Measurements from ENCODE around the gene C19orf67.
"Not testable (repeated sequence)": the region's sequence is repeated elsewhere in the genome, so short reads cannot be mapped to it uniquely, and the experiment has no call there.

Gene C19orf67

DNA sequence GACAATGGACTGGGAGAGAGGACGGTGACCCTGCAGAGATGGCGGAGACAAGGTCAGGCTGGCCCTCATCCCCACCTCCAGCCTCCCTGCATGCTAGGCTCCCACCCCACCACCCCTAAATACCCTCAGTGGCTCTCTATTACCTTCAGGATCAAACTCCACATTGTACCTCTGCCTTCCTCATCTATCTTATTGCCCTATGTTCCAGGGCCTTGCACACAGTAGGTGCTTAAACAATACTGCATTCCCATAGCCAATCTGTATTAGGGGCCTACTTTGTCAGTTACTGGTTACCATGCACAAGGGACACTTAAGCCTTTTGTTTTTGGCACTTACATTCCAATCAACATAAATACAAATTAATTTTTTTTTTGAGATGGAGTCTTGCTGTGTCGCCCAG, 30.2 kb downstream of the C19orf67 start:
- no peak for DNase-seq

DNA sequence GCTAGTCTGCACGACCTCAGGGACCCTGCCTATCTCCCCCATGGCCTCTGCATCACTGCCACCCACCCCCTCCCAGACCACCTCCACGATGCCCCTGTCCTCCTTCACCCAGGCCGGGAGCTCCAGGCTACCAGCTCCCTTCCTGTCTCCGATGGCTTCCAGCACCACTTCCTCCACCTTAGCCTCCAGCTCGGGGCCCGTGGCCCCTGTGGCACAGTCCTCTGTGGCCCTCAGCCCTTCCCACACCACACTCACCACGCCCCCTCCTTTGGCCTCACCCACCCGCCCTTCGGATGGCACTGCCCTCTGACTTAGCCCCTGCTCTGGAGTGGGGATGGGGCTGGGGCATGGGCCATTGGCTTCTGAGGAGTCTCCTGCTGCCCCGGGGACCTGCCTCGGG, 30.9 kb downstream of the C19orf67 start:
- DNase-seq: no peak

DNA sequence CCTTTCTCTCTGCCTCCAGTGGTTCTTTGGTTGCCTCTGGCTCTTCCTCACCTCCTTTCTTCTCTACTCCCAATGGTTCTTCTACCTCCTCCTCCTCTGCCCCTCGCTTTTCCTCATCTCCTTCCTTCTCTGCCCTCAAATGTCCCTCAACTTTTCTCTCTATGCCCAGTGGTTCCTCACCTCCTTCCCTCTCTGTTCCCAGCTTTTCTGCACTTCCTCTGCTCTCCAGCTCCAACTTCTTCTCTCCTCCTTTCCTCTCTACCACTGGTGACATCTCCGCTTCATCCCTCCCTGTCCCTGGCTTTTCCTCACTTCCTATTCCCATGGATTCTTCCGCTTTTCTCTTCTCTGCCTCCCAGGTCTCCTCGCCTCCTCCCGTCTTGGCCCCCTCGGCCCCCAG, 31.5 kb downstream of the C19orf67 start:
- no peak for DNase-seq

DNA sequence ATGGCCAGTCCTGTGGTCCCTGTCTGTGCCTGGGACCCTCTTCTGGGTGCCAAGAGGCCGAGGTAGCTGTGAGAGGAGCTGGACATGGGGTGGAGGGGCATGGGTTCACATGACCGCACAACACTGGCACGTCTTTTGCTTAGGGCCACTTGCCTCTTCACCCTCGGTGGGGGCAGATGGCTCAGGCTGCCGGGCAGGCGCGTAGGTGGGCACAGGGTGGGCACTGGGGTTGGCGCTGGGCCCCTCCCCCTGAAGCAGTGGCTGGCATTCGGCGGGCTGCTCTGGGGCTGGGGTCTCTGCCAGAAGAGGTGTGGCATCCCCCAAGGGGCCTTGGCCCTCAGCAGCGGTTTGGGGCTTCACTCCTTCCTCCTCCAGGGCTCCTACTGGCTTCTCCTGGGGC, 32.1 kb downstream of the C19orf67 start:
- no peak for DNase-seq

DNA sequence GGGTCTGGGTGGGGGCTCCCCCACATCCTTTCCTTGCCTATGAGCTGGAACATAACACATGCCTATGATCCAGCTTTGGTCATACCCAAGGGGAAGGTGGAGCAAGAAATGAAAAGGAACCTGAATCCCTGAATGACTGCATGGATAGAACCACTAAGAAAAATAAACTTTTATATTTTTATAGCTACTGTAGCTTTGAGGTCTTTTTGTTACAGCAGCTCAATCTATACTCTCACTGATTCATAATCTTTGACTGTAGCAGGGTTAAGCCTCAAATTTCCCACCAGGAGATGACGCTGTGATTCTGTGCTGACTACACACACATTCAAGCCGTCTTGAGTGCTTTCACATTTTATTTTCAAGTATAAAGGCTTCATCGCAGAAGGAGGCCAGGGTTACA, 32.6 kb downstream of the C19orf67 start:
- DNase-seq: no peak

DNA sequence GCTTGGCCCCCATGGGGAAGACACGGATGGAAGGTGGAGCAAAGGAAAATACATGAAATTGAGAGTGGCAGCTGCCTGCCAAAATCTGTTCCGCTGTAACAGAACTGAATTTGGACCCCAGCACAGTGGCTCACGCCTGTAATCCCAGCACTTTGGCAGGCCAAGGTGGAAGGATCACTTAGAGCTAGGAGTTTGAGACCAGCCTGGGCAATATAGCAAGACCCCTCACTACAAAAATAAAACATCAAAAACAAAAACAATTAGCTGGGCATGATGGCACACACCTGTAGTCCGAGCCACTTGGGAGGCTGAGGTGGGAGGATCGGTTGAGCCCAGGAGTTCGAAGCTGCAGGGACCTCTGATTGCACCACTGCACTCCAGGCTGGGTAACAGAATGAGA, 33.1 kb downstream of the C19orf67 start:
- no peak for DNase-seq

DNA sequence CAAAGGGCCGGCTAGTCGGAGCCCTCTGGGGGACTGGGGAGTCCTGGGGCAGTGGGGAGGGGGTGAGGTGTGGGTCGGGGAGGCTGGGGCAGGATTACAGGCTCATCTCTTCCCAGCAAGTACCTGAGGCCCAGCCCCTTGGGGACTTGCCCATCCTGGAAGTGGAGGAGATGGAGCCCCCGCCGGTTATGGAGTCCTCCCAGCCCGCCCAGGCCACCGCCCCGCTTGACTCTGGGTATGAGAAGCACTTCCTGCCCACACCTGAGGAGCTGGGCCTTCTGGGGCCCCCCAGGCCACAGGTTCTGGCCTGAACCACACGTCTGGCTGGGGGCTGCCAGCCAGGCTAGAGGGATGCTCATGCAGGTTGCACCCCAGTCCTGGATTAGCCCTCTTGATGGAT, 33.6 kb downstream of the C19orf67 start:
- no peak for DNase-seq

DNA sequence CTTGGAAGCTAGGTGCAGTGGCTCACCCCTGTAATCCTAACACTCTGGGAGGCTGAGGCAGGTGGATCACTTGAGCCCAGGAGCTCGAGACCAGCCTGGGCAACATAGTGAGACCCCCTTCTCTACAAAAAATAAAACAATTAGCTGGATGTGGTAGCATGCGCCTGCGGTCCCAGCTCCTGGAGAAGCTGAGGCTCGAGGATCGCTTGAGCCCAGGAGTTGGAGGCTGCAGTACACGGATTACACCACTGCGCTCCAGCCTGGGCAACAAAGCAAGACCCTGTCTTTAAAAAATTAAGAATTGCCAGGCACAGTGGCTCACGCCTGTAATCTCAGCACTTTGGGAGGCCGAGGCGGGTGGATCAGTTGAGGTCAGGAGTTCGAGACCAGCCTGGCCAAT, 34.6 kb downstream of the C19orf67 start:
- not testable (repeated sequence) for DNase-seq

DNA sequence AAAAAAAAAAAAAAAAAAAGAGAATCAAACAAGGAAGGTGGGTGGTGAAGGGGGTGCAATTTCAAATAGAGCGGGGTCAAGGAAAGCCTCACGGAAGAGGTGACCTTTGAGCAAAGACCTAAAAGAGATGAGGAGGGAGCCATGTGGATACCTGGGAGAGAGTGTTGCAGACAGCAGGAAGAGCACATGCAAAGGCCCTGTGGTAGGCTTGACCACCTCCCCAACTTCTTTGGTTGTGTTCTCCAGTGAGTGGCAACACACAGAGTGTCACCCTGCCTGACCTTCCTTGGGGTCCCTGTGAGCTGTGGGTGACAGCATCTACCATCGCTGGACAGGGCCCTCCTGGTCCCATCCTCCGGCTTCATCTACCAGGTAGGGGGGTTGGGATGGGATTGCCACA, 35.1 kb downstream of the C19orf67 start:
- DNase-seq: no peak

DNA sequence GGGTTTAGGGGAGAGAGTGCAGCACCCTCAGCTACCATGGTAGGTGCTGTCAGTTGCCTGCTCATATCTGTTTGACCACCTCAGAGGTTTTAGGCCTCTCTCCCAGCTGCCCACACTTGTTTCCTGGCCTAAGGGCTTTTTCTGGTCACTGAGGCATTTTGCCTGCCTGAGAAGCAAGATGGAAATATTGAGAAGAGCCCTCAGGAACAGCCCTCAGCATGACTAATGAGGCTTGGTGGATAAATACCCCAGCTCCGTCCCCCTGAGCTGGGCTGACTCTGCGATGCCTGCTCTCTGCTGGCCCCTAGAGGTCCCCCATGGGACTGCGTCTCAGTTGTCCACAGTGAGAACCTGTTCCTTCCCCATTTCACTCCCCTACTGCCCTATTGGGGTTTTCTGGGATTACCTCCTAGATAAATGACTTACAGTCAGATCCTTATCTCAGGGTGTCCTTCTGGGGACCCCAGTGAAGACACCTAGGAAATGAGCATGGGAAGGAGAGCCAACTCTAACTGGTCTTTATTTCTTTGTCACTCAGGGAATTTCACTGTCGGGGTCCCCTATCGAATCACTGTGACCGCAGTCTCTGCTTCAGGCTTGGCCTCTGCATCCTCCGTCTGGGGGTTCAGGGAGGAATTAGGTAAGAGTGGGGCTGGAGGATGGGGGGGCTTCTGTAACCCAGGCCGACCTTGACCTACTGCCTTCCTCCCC, 37.0 kb downstream of the C19orf67 start:
- no peak for DNase-seq

DNA sequence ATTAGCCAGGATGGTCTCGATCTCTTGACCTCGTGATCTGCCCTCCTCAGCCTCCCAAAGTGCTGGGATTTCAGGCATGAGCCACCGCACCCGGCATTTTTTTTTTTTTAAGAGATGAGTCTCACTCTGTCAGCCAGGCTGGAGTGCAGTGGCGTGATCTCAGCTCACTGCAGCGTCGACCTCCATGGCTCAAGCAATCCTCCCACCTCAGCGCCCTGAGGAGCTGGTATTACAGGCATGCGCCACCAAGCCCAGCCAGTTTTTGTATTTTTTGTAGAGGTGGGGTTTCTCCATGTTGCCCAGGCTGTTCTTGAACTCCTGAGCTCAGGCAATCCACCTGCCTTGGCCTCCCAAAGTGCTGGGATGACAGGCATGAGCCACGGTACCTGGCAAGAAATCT, 37.7 kb downstream of the C19orf67 start:
- not testable (repeated sequence) for DNase-seq

DNA sequence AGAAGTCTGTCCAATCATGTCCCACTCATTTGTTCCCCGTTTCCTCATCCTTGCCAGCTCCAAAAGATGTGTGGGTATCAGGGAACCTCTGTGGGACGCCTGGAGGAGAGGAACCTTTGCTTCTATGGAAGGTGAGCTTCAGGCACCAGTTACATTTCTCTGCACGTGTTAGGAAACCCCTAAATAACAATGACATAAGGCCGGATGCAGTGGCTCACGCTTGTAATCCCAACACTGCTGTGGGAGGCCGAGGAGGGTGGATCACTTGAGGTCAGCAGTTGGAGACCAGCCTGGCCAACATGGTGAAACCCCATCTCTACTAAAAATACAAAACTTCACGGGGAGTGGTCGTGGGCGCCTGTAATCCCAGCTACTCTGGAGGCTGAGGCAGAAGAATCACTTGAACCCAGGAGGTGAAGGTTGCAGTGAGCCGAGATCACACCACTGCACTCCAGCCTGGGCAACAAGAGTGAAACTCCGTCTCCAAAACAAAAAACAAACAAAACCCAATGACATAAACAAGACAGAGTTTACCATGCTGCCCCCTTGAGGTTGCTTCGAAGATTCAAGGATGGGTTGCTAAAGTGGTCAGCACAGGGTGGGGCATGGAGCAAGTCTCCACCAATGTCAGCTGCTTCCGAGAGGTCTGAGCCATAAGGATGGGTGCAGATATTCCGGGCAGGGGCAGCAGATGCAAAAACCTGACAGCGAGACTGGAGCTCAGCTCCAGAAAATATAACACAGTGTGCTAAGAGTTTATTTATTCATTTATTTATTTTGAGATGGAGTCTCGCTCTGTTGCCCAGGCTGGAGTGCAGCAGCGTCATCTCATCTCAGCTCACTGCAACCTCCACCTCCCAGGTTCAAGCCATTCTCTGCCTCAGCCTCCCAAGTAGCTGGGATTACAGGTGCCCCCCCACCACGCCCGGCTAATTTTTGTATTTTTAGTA, 42.6 kb downstream of the C19orf67 start:
- DNase-seq: peak; percentile 75

DNA sequence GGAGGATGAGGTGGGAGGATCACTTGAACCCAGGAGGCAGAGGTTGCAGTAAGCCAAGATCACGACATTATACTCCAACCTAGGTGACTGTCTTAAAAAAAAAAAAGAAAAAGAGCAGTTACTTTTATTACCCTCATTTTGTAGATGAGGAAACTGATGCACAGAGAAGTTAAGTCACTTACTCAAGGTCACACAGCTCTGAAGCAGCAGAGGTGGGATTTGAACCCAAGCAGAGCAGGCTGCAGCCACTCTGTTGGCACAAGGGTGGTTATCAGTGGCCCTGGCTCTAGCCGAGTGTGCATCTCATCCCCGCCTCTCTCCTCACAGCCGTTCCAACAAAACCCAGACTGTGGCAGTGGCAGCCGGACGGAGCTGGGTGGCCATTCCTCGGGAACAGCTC, 46.4 kb downstream of the C19orf67 start:
- no peak for DNase-seq

DNA sequence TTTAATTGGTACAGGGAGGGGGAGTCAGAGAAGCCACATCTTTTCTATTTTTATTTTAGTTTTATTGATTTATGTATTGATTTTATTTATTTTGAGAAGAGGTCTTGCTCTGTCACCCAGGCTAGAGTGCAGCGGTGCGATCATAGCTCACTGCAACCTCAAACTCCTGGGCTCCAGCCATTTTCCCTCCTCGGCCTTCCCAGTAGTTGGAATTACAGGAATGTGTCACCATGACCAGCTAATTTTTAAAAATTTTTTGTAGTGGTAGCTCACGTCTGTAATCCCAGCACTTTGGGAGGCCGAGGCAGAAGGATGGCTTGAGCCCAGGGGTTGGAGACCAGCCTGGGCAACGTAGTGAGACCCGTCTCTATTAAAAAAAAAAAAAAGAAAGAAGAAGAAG, 49.9 kb downstream of the C19orf67 start:
- no peak for DNase-seq

DNA sequence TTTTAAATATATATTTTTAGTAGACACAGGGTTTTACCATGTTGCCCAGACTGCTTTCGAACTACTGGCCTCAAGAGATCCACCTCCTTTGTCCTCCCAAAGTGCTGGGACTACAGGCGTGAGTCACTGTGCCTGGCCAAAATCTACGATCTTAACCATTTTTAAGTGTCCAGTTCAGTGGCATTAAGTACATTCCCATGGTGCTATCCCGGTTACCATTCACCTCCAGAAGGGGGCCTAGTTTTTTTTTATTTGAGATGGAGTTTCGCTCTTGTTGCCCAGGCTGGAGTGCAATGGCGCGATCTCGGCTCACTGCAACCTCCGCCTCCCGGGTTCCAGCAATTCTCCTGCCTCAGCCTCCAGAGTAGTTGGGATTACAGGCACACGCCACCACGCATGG, 50.4 kb downstream of the C19orf67 start:
- not testable (repeated sequence) for DNase-seq

DNA sequence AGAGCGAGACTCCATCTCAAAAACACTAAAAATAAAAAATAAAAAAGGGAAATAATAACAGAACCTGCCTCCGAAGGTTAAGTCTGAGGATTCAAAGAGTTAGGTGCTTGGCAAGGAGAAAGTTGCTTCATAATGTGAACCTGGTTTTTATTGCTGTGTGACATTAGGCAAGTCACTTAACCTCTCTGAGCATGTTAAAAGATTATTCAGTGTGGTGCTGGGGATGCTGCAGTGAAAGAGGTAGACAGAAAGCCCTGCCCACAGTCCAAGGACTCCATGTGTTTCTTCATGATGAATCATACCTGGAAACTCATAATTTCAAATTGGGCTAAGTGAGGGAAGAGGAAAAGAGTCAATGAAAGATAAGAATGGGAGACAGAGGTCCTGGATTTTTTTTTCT, 51.6 kb downstream of the C19orf67 start:
- no peak for DNase-seq

DNA sequence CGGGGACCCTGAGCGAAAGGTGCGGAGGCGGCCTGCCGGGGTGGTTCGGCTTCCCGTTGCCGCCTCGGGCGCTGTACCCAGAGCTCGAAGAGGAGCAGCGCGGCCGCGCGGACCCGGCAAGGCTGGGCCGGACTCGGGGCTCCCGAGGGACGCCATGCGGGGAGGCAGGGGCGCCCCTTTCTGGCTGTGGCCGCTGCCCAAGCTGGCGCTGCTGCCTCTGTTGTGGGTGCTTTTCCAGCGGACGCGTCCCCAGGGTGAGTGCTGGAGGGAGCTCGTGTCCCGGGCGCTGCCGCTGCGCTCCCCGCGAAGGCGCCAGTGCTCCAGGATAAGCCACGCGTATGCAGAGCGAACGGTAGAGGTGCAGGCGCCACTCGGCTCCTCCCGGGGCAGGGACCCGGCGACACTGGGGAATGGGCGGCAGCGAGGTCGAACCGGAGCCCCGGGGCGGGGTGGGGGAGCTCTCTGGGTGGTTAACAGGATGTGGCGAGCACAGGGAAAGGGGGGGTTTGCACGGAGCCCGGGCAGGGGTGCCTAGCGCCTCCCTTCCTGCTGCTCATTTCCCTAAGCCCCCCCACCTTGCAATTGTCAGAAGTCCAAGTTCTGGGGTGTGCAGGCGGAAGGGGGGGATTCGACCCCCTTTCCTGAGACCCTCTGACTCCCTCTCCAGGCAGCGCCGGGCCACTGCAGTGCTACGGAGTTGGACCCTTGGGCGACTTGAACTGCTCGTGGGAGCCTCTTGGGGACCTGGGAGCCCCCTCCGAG, 53.7 kb downstream of the C19orf67 start, which contains the start of gene IL27RA:
TSS of gene IL27RA (plus strand) at position 44 of the 762 bp plus-strand sequence. CDS start at position 155, 111 bp downstream.
- peak; percentile 76 for DNase-seq

Data from right hindlimb (tissue), 1 donor.